ENCODE data around the gene SLC26A5.
"Not testable (repeated sequence)": the region's sequence is repeated elsewhere in the genome, so short reads cannot be mapped to it uniquely, and the experiment has no call there.

The SLC26A5 gene

GRCh38 chr7:103446049-103446520, at the start of gene SLC26A5:
Gene SLC26A5, minus strand, starts transcription at chr7:103446207. Its CDS starts 24,693 bp downstream, at chr7:103421514.
- no peak for DNase-seq (ENCODE audit: low read depth)

GRCh38 chr7:103487419-103487818, 41.4 kb upstream of the SLC26A5 start:
- no peak for DNase-seq (ENCODE audit: low read depth)

- not testable (repeated sequence) for DNase-seq (ENCODE audit: low read depth)
Measured at GRCh38 chr7:103486873-103487272, 40.9 kb upstream of the SLC26A5 start.

- DNase-seq (ENCODE audit: low read depth): no peak
Measured at GRCh38 chr7:103480771-103481170, 34.8 kb upstream of the SLC26A5 start.

- DNase-seq (ENCODE audit: low read depth): no peak
Measured at GRCh38 chr7:103474956-103475355, 28.9 kb upstream of the SLC26A5 start.

GRCh38 chr7:103469095-103469948, 23.3 kb upstream of the SLC26A5 start:
- no peak for DNase-seq (ENCODE audit: low read depth)

- DNase-seq (ENCODE audit: low read depth): no peak
Measured at GRCh38 chr7:103466814-103467213, 20.8 kb upstream of the SLC26A5 start.

- DNase-seq (ENCODE audit: low read depth): no peak
Measured at GRCh38 chr7:103462358-103462757, 16.4 kb upstream of the SLC26A5 start.

GRCh38 chr7:103447073-103447960, 1.3 kb upstream of the SLC26A5 start:
- DNase-seq (ENCODE audit: low read depth): peak; percentile 3

GRCh38 chr7:103445228-103446048, 569 bp downstream of the SLC26A5 start:
- DNase-seq (ENCODE audit: low read depth): no peak

GRCh38 chr7:103439661-103440060, 6.3 kb downstream of the SLC26A5 start:
- DNase-seq (ENCODE audit: low read depth): no peak

- no peak for DNase-seq (ENCODE audit: low read depth)
Measured at GRCh38 chr7:103437623-103438022, 8.4 kb downstream of the SLC26A5 start.

GRCh38 chr7:103432712-103433111, 13.3 kb downstream of the SLC26A5 start:
- DNase-seq (ENCODE audit: low read depth): no peak

- no peak for DNase-seq (ENCODE audit: low read depth)
Measured at GRCh38 chr7:103425177-103425576, 20.8 kb downstream of the SLC26A5 start.

- DNase-seq (ENCODE audit: low read depth): no peak
Measured at GRCh38 chr7:103423467-103424179, 22.4 kb downstream of the SLC26A5 start.

GRCh38 chr7:103420857-103421384, 25.1 kb downstream of the SLC26A5 start:
- DNase-seq (ENCODE audit: low read depth): no peak

- DNase-seq (ENCODE audit: low read depth): no peak
Measured at GRCh38 chr7:103418241-103418640, 27.8 kb downstream of the SLC26A5 start.

- no peak for DNase-seq (ENCODE audit: low read depth)
Measured at GRCh38 chr7:103413407-103413806, 32.6 kb downstream of the SLC26A5 start.

- no peak for DNase-seq (ENCODE audit: low read depth)
Measured at GRCh38 chr7:103412151-103412550, 33.9 kb downstream of the SLC26A5 start.

- DNase-seq (ENCODE audit: low read depth): not testable (repeated sequence)
Measured at GRCh38 chr7:103405789-103406613, 40.0 kb downstream of the SLC26A5 start.
